Anterior cingulate cortex (tissue), 58 donors: ENCODE data around the gene SIKE1.
A peak's percentile ranks its signal among the peaks of the same experiment; 100 is the strongest.
"Not testable (repeated sequence)": the region's sequence is repeated elsewhere in the genome, so short reads cannot be mapped to it uniquely, and the experiment has no call there.

Experiments used
- DNase-seq, 58 donors: peaks; one replicate each; lab custom pipeline; 2025; lab: John Stamatoyannopoulos, UW

Gene SIKE1

DNA sequence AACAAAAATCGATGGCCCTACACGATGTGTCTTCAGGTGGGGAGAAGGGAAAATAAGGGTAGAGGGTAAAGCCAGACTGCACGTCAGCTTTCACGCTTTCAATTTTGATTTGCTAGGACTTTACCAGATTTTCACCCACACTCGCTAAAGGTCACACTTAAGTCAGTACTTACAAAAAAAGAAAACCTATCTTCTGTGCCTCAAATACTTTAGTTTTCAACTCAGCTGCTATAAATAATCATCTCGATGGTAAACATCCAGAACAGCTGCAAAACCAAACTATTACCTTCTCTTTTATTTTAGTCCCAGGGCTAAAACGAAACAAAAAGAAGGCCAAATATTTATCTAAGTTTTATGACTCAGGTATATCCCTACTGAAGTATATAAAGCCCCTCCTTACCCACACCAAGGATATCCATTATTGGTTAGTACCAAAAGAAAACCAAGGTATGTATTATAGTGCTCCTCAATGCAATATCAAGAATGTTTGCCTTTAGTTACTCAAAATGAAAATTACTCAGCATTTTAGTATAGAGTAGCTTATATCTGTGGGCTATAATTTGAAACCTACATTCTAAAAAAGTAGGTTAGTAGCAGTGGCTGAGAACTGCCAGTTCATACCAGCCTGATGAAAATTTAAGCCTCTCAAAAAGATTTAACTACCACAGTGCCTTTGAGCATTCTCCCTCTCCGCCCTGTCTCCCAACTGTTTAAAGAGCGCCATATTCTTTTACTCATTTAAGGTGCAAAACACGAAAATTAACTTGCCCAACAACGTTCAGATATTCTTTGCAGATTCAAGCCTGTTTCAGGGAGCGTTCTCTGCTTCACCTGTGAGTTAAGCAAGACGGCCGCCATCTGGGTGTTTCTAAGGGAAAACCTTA is 24.2 kb downstream of the SIKE1 start:
- DNase-seq, result no peak

DNA sequence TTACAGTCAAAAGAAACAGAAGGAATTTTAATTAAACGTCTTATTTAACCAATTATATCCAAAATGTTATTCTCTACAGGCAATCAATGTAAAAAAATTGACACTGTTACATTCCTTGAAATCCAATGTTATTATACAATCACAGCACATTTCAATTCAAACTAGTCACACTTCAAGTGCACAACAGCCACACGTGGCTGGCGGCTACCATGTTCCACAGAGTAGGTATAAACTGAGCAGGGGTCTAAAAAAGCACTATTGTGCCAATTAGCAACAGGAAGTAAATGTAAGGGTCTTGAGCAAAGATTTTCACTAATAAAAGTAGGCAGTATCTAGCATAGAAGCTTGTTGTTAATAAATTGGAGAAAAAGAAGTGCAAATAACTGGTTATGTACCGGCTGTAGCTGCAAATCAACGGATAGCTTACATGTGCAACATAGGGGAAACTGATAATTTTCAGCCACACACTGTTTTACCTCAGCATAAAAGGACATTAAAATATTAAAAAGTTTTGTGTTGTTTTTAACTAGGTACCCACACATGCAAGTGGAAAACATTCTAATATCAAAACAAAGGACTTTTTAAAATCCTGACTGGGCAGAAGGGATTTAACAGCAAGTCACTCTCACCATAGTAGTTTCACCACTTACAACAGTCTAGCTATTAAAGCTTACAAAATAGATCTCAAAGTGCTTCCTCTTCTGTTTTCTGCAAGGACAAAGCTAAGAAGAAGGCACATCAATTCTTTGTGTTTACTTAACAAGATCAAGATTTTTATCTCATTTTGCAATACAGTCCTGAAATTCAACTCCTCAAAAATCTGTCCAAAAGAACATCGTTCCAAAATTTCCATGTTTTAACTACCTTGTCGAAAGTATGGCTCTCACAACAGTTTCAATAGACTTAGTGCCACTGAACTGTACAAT is 25.2 kb downstream of the SIKE1 start:
- no peak for DNase-seq

DNA sequence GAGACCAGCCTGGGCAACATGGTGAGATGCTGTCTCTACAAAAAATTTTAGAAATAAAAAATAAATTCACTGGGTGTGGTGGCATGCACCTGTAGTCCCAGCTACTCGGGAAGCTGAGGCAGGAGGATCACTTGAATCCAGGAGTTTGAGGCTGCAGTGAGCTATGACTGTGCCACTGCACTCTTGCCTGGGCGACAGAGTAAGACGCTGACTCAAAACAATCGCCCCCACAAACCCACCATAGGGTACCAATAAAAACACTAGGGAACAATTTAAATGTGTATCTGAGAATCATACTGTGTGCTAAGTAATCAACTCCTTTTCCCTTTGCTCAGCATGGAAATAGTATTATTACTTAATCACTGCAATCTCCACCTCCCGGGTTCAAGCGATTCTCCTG is 26.8 kb downstream of the SIKE1 start:
- not testable (repeated sequence) for DNase-seq

DNA sequence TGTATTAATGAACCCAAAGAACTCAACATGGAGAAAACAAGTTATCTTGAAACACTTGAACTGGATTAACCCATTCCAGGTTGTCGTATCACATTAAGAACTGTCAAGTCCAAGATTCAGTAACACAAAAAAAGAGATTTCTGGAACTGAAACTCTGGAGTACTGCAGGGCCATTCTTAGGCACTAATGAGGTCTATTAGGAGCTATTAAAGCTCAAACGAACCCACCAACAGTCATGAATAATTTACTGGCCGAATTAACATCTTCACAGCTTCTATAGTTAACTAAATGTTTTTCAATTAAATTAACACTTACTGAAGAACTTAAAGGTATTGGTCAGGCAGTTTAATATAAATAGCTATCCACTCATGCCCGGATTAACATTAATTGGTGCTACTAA is 27.3 kb downstream of the SIKE1 start:
- no peak for DNase-seq

DNA sequence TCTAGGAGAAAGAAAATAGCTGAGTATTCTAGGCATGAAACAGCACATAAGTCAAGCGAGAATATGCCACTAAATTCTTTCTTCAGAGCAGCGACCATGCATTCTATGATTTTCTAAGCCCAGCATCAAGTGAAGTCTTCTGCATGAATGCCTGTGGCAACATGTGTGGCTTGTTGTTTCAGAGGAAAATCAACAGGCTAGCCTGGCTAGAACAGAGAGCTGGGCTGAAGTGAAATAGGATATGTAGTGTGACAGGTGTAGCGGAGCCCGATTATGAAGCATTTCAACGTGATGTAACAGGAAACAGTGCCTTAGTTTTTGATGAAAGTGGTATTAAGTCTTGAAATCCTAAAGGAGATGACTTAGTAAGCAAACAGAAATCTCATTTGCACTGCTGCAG is 29.7 kb downstream of the SIKE1 start:
- no peak for DNase-seq

DNA sequence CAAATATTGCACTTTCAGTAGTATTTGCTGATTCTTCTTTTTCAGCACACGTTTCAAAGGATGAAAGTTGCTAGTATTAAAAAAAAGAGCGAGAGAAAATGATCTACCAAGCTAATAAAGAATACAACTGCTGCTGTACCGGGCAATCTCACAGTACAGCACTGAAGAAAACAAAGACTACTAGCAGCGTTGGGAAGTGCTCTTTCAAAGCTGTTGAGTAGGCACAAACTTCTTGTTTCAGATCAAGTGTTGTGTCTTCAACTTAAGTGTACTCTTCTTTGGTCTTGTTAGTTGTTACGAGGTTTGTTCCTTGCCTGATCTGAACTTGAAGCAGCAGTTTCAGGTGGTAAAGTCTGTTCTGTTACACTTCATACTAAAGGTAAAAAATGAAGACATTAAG is 30.6 kb downstream of the SIKE1 start:
- no peak for DNase-seq

DNA sequence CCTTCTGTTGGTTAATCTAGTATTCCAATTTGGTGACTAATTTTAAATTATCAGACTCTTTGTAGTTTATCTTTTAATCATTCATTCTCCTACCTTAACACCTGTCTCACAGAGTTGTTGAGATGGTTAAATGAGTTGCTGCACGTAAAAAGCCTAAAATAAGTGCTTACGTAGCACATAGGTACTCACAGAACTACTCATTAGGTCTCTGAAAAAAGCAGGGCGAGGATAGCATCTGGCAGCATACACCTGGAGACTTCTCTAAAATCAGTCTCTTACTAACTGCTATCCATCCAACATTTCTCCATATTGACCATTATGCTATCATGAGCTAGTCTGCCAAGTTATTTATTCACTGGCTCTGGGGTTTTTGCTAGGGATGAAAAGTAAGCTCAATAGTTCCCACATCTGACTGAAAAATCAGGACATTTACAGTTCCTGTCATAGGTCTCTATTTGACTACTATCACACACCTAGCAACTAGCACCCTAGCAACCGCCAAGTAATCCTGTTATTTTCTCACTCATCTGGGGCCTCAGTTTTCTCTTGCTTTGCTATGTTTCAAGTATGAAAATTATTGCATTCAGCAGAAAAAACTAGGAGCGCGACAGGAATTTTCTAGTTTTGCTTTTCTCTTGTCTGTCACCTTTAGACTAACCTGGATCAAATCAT is 33.9 kb downstream of the SIKE1 start:
- DNase-seq, result no peak

DNA sequence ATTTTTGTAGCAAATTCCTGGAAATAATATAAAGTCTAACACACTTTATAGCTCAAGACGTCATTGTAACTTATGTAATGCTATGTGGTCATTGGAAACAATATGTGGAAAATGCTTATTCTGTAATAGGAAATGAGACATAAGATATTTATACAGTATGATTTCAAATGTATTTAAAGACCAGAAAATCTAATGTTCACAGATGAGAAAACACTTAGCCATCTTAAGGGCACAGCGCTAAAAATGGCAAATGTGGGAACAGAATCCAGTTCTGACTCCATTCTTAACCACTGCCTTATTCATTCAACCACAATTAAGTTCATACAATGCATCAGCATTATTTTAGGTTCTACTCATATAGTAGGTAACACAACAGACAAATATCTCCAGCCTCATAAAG is 35.2 kb downstream of the SIKE1 start:
- no peak for DNase-seq

DNA sequence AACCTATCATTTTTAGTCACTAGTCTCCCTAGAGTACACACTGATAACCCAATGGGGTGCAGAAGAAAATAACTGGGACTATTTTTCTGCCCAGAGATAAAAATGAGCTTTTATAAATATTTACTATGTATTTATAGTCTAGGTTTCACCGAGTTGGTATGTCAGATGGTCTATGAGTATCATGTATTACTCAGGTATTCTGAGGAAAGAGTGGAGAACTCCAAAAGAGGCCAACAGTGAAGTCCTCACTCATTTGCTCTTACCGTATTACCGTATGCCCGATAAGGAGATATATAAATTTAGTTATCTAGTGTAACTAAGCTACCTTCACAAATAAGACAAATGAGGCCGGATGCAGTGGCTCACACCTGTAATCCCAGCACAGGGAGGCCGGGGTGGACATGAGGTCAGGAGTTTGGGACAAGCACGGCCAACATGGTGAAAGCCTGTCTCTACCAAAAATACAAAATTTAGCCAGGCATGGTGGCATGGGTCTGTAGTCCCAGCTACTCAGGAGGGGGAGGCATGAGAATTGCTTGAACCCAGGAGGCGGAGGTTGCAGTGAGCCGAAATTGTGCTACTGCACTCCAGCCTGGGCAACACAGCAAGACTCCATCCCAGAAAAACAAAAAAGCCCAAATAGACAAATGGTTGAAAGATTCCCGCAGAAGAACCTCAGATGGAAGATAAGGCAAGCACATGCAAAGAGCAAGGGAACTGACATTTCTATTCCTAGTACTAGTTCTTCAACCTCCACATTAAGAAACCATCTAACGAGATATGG is 38.3 kb downstream of the SIKE1 start:
- no peak for DNase-seq

DNA sequence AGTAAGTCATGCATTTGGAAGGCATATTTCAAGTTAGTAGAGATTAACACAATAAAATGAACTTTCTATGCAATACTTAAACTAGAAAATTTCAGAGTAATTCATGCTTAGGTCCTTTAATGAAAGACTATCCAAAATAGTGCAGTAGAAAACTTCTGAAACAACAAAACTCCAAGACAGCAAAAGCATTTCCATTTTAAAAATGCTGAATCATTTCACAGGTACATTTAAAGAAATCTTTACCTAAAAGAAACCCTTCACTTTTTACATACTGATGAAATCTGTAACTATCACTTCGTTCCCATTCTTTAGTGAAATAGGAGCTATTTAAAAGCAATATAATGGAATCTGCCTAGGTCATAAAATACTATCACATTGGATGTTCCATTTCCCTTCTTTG is 40.2 kb downstream of the SIKE1 start:
- DNase-seq, result no peak

DNA sequence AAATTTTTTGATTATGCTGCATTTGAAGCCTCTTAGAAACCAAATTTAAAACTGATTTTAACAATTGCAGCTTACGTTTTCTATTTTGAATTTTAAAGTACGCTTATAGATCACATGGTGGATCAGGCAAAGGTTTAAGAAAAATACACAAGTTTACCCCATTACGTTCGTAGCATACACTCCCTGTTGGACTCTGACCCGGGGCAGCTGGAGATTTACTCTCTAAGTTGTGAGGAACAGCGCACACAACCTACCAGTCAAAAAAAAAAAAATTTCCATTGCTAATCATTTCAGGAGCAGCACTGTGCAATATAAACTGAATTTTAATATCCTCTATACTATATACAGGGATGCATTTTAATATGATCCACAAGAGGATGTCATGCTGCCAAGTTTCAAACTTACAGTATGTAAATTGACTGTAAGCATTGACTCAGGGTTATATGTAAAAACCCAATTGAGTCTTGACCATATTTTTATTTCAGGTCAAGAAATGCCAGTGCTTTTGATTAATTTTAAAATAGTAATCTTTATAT is 43.1 kb downstream of the SIKE1 start:
- DNase-seq, result no peak

DNA sequence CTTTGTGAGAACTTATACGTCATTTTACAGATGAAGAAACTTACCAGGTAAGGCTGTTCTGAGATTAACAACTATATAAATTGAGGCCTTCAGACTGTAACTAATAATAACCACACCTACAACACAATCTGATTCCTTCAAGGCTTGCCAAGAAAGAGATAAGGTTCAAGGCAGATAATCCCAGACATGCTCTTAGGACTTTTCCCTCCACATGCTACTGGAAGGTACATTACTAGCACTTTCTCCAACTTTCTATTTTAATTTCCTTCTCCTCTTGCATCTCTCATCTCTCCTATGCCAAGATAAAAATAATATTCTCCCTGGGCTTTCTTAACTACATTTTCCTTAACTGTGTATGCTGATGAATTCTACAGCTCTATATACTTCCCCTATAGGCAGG is 45.0 kb downstream of the SIKE1 start:
- DNase-seq, result no peak

DNA sequence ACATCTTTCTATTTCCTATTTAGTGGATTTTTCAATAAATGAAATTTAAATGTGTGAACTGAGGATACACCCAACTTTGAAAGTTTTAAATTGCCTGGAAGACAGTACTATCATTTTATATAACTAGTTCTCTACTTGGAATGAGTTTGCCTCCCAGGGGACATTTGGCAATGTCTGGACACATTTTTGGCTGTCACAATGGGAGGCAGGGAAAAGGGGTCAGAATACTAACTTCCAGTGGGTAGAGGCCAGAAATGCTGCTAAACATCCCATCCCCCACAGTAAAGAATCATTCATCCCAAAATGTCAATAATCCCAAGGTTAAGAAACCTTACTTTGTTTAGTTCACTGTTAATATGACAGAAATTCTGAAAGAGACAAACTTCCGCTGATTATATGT is 50.7 kb downstream of the SIKE1 start:
- peak in 3 of 58 donors; percentile 4 to 6 (median 5) for DNase-seq

DNA sequence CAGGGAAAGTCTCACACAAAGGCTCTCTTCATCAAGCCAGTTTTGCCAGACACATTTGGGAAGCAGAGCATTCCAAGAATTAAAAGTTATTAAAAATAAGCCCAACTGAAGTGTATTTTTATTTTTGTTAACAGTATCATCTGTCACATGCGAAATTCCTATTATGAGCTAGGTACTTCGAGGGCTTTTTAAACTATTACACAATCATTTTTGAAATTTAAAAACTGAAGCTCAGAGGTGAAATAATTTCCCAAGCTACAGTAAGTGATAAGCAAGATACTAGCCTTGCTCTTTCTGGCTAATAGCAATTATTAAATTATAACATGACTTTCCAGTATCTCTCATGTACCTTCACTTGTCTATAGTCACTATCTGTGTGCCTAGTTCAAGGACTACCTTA is 51.9 kb downstream of the SIKE1 start:
- DNase-seq, result no peak

DNA sequence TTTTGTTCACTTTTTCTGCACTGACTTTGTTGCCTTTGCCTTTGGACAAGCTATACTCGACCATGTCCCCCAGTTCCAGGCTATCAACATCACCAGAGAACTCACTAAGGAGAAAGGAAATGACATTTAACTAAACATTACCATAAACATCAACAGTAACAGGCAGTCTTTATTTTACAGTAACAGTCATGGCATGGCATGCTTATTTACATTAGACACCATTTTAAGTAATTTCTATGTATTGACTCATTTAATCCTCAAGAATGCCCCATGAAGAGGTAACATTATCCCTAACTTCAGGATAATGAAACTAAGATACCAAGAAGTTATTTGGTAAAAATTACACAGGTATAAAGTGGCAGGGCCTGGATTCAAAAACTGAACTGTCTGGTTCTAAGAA is 55.3 kb downstream of the SIKE1 start:
- no peak for DNase-seq

DNA sequence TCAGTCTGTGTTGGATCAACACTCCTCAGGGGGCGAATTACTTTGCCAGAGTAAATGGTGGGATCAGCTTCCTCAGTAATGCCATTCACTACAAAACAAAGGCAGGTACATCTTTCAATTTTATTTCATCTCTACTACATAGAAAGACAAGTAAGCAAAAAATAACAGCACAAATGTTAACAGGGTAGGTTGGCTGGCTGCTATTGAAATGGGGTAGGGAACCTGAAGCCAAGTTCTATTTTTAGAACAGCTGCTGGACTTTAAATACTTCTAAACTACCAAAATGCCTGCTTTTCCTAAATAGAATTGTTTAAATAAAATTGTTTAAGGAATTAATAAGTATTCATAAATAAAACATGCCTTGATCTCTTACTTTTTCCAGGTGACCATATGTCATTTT is 56.6 kb downstream of the SIKE1 start:
- DNase-seq, result no peak

DNA sequence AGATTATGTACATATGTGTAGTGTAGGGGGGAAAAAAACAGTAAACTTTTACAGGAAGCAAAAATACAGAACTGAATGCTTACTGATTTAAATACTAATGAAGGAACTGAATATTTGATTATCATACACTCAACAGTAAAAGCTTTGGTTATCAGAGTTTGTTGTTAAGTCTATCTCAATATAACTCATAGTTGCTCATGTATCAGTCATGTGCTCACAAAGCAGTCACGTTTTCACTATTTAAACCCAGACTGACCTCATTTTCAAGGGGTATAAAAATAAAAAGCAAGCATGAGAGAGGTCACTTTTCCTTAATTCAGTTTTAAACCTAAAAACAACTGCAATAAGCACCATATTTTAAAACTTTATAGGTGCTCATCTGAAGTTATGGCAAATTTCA is 57.0 kb downstream of the SIKE1 start:
- no peak for DNase-seq

DNA sequence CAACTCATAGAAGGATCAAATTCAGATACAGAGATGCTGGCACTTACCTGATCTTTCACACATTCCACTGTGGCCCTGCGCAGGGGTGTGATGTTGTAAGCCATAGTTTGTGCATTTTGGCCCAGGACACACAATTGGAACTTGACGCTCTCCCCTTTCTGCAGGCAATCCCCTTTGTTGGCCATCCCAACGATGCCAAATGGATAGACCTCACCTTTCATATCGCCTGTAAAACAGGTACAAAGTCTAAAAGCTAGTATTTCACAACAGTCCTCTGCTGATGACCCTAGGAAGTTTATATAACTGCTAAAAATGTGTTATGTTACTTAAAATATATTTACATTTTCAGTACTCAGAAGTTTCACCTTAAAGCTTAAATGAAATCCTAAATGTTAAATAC is 60.0 kb downstream of the SIKE1 start:
- no peak for DNase-seq
